ENCODE results near the gene SLC34A3. TPM values are rescaled to one million over a fixed set of nuclear protein-coding genes. Genes with fewer than 3 reads are reported as not detected.
"Not testable (repeated sequence)": the region's sequence is repeated elsewhere in the genome, so short reads cannot be mapped to it uniquely, and the experiment has no call there.

Gene SLC34A3
- total RNA-seq, 1 experiment from 2014 or later: 0.13 TPM

GRCh38 chr9:137256856-137257255 lies 26.2 kb downstream of the SLC34A3 start (continued):
- TF ChIP-seq STAT6 (CRISPR knock-in tag; conservative IDR thresholded peaks at IDR 0.05; ENCODE audit: low read depth): no peak
- no peak for TF ChIP-seq PRRX2 (CRISPR knock-in tag; IDR thresholded peaks at IDR 0.05)
- TF ChIP-seq NR1H2 (CRISPR knock-in tag; IDR thresholded peaks at IDR 0.05): no peak
- TF ChIP-seq E2F1 (CRISPR knock-in tag; IDR thresholded peaks at IDR 0.05): no peak

- not testable (repeated sequence) for DNase-seq (ENCODE audit: low spot score); H3K4me1 Mint-ChIP-seq; H3K27ac Mint-ChIP-seq; H3K4me3 Mint-ChIP-seq; H3K9me3 Mint-ChIP-seq; H3K27me3 Mint-ChIP-seq (ENCODE audit: low read depth); ATAC-seq
- peaks cover 10% of the 10 kb centered on the region for H3K36me3 Mint-ChIP-seq
- peak; percentile 49 for TF ChIP-seq CTCF (IDR thresholded peaks at IDR 0.05)
- CTCF ChIA-PET: interaction anchor here (0.6 to 3.7 kb wide), 12 partner anchors 9 to 142 kb away, joined by 3 to 18 read pairs (median 4); partner anchors contain the start of genes NRARP and TUBB4B
- POLR2A ChIA-PET: interaction anchor here (0.6 kb wide), 1 partner anchor 71 kb away, joined by 3 read pairs; no protein-coding TSS in a partner anchor
Measured at GRCh38 chr9:137262173-137262908, 31.6 kb downstream of the SLC34A3 start.

GRCh38 chr9:137262909-137263285 lies 32.2 kb downstream of the SLC34A3 start:
- Mint-ChIP-seq H3K27ac (no peak overlapping the region), H3K9me3 (no peaks in the 10 kb centered on the region), H3K4me1 (peaks cover 3% of the 10 kb centered on the region; the same call in 1 of the 2 replicates), H3K27me3 (ENCODE audit: low read depth) (no peaks in the 10 kb centered on the region), H3K4me3 (no peak overlapping the region), H3K36me3 (peaks cover 14% of the 10 kb centered on the region)
- DNase-seq (ENCODE audit: low spot score) (no peak), ATAC-seq (no peak)
- CTCF ChIA-PET: interaction anchor here (1.1 to 3.7 kb wide), 8 partner anchors 9 to 141 kb away, joined by 3 to 18 read pairs (median 4); no protein-coding TSS in a partner anchor
- POLR2A ChIA-PET: no interaction called here
- no peak for TF ChIP-seq ATF1 (CRISPR knock-in tag; IDR thresholded peaks at IDR 0.05)
- TF ChIP-seq TEAD4 (CRISPR knock-in tag; IDR thresholded peaks at IDR 0.05): no peak
- TF ChIP-seq CTCF (IDR thresholded peaks at IDR 0.05): no peak
- TF ChIP-seq ZNF416 (CRISPR knock-in tag; IDR thresholded peaks at IDR 0.05): no peak
- TF ChIP-seq NR1H2 (CRISPR knock-in tag; IDR thresholded peaks at IDR 0.05): no peak
- TF ChIP-seq ZNF532 (CRISPR knock-in tag; IDR thresholded peaks at IDR 0.05; ENCODE audit: borderline replicate concordance): no peak
- no peak for TF ChIP-seq ZNF671 (CRISPR knock-in tag; IDR thresholded peaks at IDR 0.05)
- TF ChIP-seq SP1 (CRISPR knock-in tag; conservative IDR thresholded peaks at IDR 0.05): no peak

Measured in WTC11 (cell line).